ENCODE data around the gene NDFIP2.
A peak's percentile ranks its signal among the peaks of the same experiment; 100 is the strongest.

The NDFIP2 gene, protein sequence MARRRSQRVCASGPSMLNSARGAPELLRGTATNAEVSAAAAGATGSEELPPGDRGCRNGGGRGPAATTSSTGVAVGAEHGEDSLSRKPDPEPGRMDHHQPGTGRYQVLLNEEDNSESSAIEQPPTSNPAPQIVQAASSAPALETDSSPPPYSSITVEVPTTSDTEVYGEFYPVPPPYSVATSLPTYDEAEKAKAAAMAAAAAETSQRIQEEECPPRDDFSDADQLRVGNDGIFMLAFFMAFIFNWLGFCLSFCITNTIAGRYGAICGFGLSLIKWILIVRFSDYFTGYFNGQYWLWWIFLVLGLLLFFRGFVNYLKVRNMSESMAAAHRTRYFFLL

GRCh38 chr13:79480954-79481684 lies at the start of gene NDFIP2:
TSS of gene NDFIP2 (plus strand) at chr13:79481155. CDS start at chr13:79481204, 49 bp downstream.
- DNase-seq: peak; percentile 77

DNA sequence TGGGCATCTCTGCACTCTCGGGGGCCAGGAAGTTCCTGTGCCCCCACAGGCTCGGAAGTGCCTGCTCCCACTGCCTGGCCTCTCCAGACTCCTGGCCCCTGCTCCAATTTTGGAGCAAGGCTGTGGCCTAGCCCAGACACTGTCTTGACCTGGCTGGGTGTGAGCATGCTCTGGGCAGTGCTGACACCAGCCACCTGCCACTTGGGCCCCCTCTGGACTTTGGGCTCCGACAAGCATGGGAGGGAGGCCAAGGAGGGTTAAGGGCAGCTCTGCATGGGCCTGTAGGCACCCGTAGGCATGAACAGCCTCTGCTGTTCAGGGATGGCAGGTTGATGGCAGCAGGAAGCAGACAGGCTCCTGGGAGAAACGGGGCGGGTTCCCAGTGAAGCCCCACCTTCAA lies 48.9 kb upstream of the NDFIP2 start:
- no peak for DNase-seq

GRCh38 chr13:79432992-79433391 lies 48.0 kb upstream of the NDFIP2 start:
- no peak for DNase-seq

GRCh38 chr13:79434556-79434955 lies 46.4 kb upstream of the NDFIP2 start:
- no peak for DNase-seq

- DNase-seq: no peak
Measured at GRCh38 chr13:79435561-79435990, 45.4 kb upstream of the NDFIP2 start.

GRCh38 chr13:79439275-79439674 lies 41.7 kb upstream of the NDFIP2 start:
- DNase-seq: no peak

DNA sequence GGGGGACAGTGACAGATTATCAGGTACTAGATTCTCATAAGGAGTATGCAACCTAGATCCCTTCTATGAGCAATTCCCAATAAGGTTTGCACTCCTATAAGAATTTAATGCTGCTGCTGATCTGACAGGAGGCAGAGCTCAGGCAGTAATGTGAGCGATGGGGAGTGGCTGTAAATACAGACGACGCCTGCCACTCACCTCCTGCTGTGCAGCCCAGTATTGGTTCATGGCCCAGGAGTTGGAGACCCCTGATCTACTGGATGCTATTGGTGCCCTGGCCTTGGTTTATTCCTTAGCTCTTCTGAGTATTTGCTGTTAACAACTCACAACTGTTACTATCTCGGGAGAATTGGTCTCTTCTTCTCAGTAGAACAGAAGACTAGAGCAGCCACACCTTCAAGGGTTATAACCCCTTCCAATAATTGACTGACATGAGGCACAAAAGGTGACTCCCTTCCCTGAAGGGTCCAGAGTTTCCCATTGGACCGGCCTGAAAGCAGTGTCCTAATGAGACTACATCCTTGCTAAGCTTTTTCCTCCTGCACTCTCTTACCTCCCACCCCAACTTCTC lies 39.9 kb upstream of the NDFIP2 start:
- DNase-seq: no peak

DNA sequence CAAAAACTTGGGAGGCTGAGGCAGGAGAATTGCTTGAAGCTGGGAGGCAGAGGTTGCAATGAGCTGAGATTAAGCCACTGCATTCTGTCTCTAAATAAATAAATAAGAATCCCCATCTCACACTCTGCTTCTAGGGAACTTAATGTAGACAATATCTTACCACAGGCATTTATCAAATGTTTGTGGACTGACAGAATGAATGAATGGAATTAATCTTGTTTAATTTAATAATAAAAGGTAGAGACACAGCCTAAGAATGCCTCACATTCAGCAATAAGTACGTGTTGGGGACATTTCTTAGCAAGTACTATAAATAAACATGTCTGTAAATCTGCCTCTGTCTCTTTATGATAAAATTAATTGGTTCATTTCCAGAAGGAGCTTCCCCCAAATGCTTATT lies 38.7 kb upstream of the NDFIP2 start:
- DNase-seq: no peak

GRCh38 chr13:79442706-79443105 lies 38.2 kb upstream of the NDFIP2 start:
- DNase-seq: no peak

DNA sequence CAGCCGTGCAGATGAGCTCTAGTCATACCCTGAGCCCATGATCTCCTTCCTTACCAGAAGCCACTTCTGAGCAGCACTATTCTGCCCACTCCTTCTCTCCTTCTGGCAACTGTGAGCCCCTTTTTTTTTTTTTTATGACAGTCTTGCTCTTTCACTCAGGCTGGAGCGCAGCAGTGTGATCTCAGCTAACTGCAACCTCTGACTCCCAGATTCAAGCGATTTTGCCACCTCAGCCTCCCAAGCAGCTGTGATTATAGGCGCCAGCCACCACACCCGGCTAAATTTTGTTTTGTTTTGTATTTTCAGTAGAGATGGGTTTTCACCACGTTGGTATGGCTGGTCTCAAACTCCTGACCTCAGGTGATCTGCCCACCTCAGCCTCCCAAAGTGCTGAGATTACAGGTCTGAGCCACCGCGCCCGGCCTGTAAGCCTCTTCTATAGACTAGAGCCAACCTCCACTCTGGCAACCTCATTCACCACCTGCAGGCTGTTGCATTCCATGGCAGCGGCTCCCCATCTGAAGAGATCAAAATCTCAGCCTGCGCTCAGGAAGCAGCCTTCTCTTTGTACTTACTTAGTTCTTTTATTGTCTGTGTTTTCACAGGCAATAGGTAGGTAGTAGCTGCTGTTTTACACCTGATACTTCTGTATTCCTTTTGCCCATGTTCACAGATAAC lies 34.8 kb upstream of the NDFIP2 start:
- DNase-seq: no peak

- DNase-seq: no peak
Measured at GRCh38 chr13:79447141-79447540, 33.8 kb upstream of the NDFIP2 start.

GRCh38 chr13:79447741-79448140 lies 33.2 kb upstream of the NDFIP2 start:
- DNase-seq: no peak

DNA sequence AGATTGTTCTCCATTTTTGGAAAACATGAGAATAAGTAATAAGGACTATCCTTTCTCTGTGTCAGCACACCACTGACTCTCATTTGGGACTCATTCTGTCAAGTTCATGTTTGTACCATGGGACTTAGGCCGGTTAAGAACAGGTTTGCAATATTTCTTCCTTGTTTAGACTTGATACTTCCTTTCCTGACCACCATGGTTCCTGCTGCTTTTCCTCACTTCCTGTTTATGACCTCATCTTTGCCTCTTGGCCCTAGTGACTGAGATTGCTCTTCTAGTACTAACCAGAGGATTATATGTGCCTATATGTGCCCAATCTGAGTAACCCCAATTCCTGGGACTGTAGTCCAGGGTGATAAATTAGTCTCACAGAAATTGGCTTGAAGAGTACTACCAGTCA lies 32.5 kb upstream of the NDFIP2 start:
- DNase-seq: no peak

GRCh38 chr13:79450110-79450509 lies 30.8 kb upstream of the NDFIP2 start:
- no peak for DNase-seq

GRCh38 chr13:79451500-79451962 lies 29.4 kb upstream of the NDFIP2 start:
- DNase-seq: peak; percentile 87

- no peak for DNase-seq
Measured at GRCh38 chr13:79452239-79452913, 28.6 kb upstream of the NDFIP2 start.

DNA sequence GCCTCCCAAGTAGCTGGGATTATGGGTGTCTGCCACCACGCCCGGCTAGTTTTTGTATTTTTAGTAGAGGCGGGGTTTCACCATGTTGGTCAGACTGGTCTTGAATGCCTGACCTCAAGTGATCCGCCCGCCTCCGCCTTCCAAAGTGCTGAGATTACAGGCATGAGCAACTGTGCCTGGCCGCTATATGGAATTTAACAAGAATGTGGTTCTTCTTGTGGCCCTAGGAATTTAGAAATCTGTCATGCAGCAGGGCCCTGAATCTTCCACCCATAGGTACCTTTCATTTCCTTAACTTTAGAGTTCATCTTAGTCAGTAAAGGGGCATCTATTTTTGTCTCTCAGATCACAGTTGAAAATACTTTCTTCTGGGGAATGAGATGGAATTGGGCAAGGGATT lies 25.6 kb upstream of the NDFIP2 start:
- no peak for DNase-seq

GRCh38 chr13:79456051-79456450 lies 24.9 kb upstream of the NDFIP2 start:
- no peak for DNase-seq

DNA sequence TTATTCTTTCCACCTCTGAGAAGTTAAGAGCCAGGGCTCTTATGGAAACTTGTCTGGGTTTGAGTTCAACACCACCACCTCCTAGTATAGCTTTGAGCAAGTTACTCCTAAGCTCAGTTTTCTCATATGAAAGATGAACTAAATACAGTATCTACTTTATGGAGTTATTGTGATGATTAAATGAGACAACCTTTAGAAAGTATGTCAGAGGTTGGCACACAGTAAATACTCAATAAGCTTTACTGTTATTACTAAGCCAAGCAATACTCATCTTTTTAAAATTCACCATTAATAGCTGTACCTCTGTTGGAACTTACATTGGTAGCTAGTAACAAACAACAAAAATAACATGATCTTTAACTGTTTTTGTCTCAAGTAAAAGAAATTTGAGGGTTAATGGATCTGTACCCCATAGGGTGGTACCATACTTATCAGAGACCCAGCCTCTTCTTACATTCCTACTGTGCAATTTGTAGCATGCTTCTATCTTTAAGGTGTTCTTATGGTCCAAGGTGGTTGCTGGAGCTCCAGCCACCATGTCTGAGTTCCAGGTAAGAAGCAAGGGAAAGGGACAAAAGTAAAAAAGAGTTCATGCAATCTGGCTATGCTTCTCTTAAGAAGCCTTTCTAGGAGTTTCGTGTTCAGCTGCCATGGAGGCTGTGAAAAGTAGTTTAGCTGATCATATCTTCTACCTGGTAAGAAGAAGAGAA lies 24.1 kb upstream of the NDFIP2 start:
- no peak for DNase-seq

DNA sequence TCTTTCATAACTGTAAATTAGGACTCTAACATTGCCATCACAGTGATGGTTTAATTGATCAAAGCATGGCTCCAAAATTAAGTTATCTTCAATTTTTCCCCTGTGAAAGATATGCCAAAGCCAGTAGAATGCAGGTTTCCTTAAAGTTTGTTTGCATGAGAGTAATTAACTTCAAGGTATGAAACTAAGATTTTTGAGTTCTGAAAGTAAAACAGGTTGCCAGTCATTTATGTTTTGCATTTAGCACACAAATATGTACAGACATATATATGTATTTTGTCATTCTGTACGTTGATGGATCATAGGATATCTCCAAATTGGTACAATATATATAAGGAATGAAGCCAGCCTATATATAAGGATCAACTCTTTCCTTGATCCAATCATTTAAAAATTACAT lies 23.6 kb upstream of the NDFIP2 start:
- no peak for DNase-seq

DNA sequence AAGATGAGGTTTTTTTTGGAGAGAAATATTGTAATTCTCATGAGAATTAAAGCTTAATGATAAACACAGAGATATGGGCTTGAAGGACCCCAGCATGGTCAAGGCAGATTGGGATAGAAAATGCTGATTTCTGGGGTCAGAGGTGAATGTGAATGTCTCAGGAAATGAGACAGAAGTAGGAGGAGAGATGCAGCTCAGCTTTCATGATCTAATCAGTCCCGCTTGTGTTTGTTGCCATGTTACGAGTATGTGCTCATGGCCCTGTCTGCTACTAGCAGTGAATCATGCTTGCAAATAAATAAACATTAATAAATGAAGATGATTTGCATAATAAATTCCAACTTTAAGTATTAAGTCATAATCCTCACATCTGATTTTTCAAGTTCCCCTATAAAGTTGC lies 23.0 kb upstream of the NDFIP2 start:
- no peak for DNase-seq

DNA sequence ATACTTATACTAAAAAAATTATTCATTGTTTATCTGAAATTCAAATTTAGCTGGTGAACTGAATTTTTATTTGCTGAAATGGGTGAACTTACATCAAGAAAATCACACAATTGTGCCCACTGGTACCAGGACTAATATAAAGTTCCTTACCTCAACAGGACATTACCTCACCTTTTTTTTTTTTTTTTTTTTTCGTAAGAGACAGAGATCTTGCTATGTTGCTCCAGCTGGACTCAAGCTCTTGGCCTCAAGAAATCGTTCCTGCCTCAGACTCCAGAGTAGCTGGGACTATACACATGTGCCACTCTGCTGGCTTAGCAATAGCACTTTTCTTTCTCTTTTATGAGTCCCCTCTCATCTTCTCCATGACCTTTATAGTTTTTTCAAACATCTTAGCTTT lies 22.5 kb upstream of the NDFIP2 start:
- DNase-seq: no peak

Measured in activated gamma-delta T cell treated with Interleukin-2 at 50 U/mL for 16 hours (primary cell).